ENCODE results near the gene C19orf12. TPM values are rescaled to one million over a fixed set of nuclear protein-coding genes. Genes with fewer than 3 reads are reported as not detected.

Gene C19orf12
- total and polyA plus RNA-seq, 2 of the 13 experiments (the other 11 are each of a cell fraction or from before 2014, with no cell fraction given): 17.7 to 34.4 TPM

- H2AFZ ChIP-seq (ENCODE audit: low read length): no peak overlapping the region
- H3K4me3 ChIP-seq (replicated peaks in 1 of 3; ENCODE audit: insufficient read depth in 1 of 3, low read depth in 2 of 3, low read length in 3 of 3): no peak overlapping the region
- ChIA-PET POLR2A (no interaction called here), CTCF (ENCODE audit: low intra/inter-chr PET ratio, low total read pairs) (interaction anchor here (2.3 kb wide), 1 partner anchor 113 kb away, joined by 23 read pairs; no protein-coding TSS in a partner anchor)
- no peaks in the 10 kb centered on the region for H3K9me3 ChIP-seq (ENCODE audit: low read length)
- H3K79me2 ChIP-seq (ENCODE audit: insufficient read depth, low read length): no peaks in the 10 kb centered on the region
- intact Hi-C loops (cut with micrococcal nuclease; ENCODE audit: unreplicated experiment): no loop called here
- no peaks in the 10 kb centered on the region for H3K4me1 ChIP-seq (ENCODE audit: insufficient read depth, low read length)
- no peak overlapping the region for H3K27ac ChIP-seq (ENCODE audit: extremely low read length, insufficient read depth, low read length)
- 71% methylated on average over 10 of the region's 16 CpGs for WGBS (ENCODE audit: low lambda C conversion rate)
- in situ Hi-C loops (cut with HindIII; ENCODE audit: extremely low pct_ligation_motif_present, low pct_unique_long_range_greater_than_20kb): loop anchor here (5.0 kb wide), 1 partner anchor 111 kb away; no protein-coding TSS in a partner anchor
- ATAC-seq (no peak), FAIRE-seq (no peak), DNase-seq (ENCODE audit: low spot score) (no peak)
- no peaks in the 10 kb centered on the region for H4K20me1 ChIP-seq (ENCODE audit: insufficient read depth, low read length)
- H3K4me2 ChIP-seq (ENCODE audit: low read depth, low read length): no peak overlapping the region; the same call in 1 of the 2 replicates
- no peak overlapping the region for H3K9ac ChIP-seq (ENCODE audit: insufficient read depth, low read depth, low read length)
- no peaks in the 10 kb centered on the region for H3K36me3 ChIP-seq (replicated peaks in 1 of 2; ENCODE audit: control insufficient read depth in 1 of 2, insufficient read depth in 2 of 2, low read length in 2 of 2)
- no TSS peak for BruUV-seq (replicated peaks)
- H3K27me3 ChIP-seq (ENCODE audit: control insufficient read depth in 1 of 2, insufficient read depth in 2 of 2, low read length in 2 of 2): peaks cover 0 to 19% of the 10 kb centered on the region in 2 experiments; a peak in 3 of 5 replicates
- TF ChIP-seq FOXK1 (CRISPR knock-in tag; IDR thresholded peaks at IDR 0.05; ENCODE audit: borderline replicate concordance, low read depth) (no peak), NR2F1 (CRISPR knock-in tag; IDR thresholded peaks at IDR 0.05) (no peak), ARID4A (CRISPR knock-in tag; IDR thresholded peaks at IDR 0.05; ENCODE audit: borderline replicate concordance) (no peak), GLMP (CRISPR knock-in tag; IDR thresholded peaks at IDR 0.05; ENCODE audit: borderline replicate concordance) (no peak), ZNF768 (CRISPR knock-in tag; IDR thresholded peaks at IDR 0.05) (peak; percentile 67; the same call in 1 of the 2 replicates), MAFK (conservative IDR thresholded peaks at IDR 0.05 in 1 of 2, IDR thresholded peaks at IDR 0.05 in 1 of 2; ENCODE audit: low read length in 2 of 2) (no peak), ZNF629 (CRISPR knock-in tag; conservative IDR thresholded peaks at IDR 0.05) (peak; percentile 73), ZNF83 (CRISPR knock-in tag; IDR thresholded peaks at IDR 0.05; ENCODE audit: borderline replicate concordance) (no peak), TCF7L2 (IDR thresholded peaks at IDR 0.05; ENCODE audit: low read depth, low read length) (no peak), ZNF740 (CRISPR knock-in tag; IDR thresholded peaks at IDR 0.05) (no peak), ZNF75D (CRISPR knock-in tag; IDR thresholded peaks at IDR 0.05; ENCODE audit: borderline replicate concordance) (no peak), ZNF556 (CRISPR knock-in tag; IDR thresholded peaks at IDR 0.05; ENCODE audit: borderline replicate concordance) (no peak), ZFP36L1 (CRISPR knock-in tag; IDR thresholded peaks at IDR 0.05) (no peak), HOXA3 (CRISPR knock-in tag; IDR thresholded peaks at IDR 0.05) (no peak), CBX2 (IDR thresholded peaks at IDR 0.05; ENCODE audit: low read depth, low read length) (no peak), CBX2 (CRISPR knock-in tag; IDR thresholded peaks at IDR 0.05; ENCODE audit: low read depth) (no peak)
These were observed 45.9 kb upstream of the C19orf12 start for GRCh38 chr19:29760752-29761502.
